H9 (cell line): Measurements from ENCODE around the gene POLR3B. TPM values are rescaled to one million over a fixed set of nuclear protein-coding genes. Genes with fewer than 3 reads are reported as not detected.

Experiments used
- DNase-seq: peaks from one replicate; pipeline ENCODE4 v3.0.0-alpha.2; 2017
- H2AFZ ChIP-seq: one replicate; pipeline ENCODE4 v1.6.1; 2013; ENCODE audit warnings: mild to moderate bottlenecking, low read length, control low read depth, moderate library complexity
- H2AK5ac ChIP-seq: 2 replicates; pipeline ENCODE4 v1.6.1; 2013; ENCODE audit warnings: low read length, control low read depth, mixed read lengths; ENCODE audit not compliant: insufficient read length
- H2BK120ac ChIP-seq: one replicate; pipeline ENCODE4 v1.6.1; 2013; ENCODE audit warnings: low read depth, mild to moderate bottlenecking, low read length, control low read depth, inconsistent platforms; ENCODE audit not compliant: poor library complexity, severe bottlenecking
- H2BK12ac ChIP-seq: 2 replicates; pipeline ENCODE4 v1.6.1; 2013; ENCODE audit warnings: low read length, control low read depth, mixed read lengths, low read depth; ENCODE audit not compliant: insufficient read length
- H2BK15ac ChIP-seq: 2 replicates; pipeline ENCODE4 v1.6.1; 2013; ENCODE audit warnings: low read depth, low read length, control low read depth
- H2BK20ac ChIP-seq: one replicate; pipeline ENCODE4 v1.6.1; 2013; ENCODE audit warnings: low read depth, mild to moderate bottlenecking, low read length, control low read depth, inconsistent platforms; ENCODE audit not compliant: poor library complexity, severe bottlenecking
- H2BK5ac ChIP-seq: 2 replicates; pipeline ENCODE4 v1.6.1; 2013; ENCODE audit warnings: low read length, control low read depth, mixed read lengths; ENCODE audit not compliant: insufficient read length
- H3K14ac ChIP-seq: 2 replicates; pipeline ENCODE4 v1.6.1; 2013; ENCODE audit warnings: low read length, control low read depth; ENCODE audit not compliant: insufficient read depth
- H3K18ac ChIP-seq: 2 replicates; pipeline ENCODE4 v1.6.1; 2013; ENCODE audit warnings: low read depth, mild to moderate bottlenecking, mixed read lengths, low read length, control low read depth; ENCODE audit not compliant: insufficient read length
- H3K23ac ChIP-seq: 2 replicates; pipeline ENCODE4 v1.6.1; 2013; ENCODE audit warnings: low read length, control low read depth, mixed read lengths, low read depth; ENCODE audit not compliant: insufficient read length
- H3K23me2 ChIP-seq: 2 replicates; pipeline ENCODE4 v1.6.1; 2013; ENCODE audit warnings: low read depth, mild to moderate bottlenecking, mixed read lengths, low read length, control low read depth; ENCODE audit not compliant: insufficient read length, poor library complexity, severe bottlenecking
- H3K27ac ChIP-seq: 2 replicates; pipeline ENCODE4 v1.5.1; 2013; ENCODE audit warnings: low read length, control low read depth, mixed read lengths, low read depth; ENCODE audit not compliant: insufficient read length
- H3K27me3 ChIP-seq: 2 replicates; pipeline ENCODE4 v1.6.1; 2013; ENCODE audit warnings: low read length, control low read depth, inconsistent platforms; ENCODE audit not compliant: insufficient read depth
- H3K4ac ChIP-seq: 2 replicates; pipeline ENCODE4 v1.6.1; 2013; ENCODE audit warnings: low read depth, mild to moderate bottlenecking, control low read depth, inconsistent platforms, low read length, moderate library complexity
- H3K4me1 ChIP-seq: 2 replicates; pipeline ENCODE4 v1.6.1; 2013; ENCODE audit warnings: low read length, control low read depth, inconsistent platforms; ENCODE audit not compliant: insufficient read depth
- H3K4me2 ChIP-seq: 2 replicates; pipeline ENCODE4 v1.6.1; 2013; ENCODE audit warnings: low read length, control low read depth, mixed read lengths; ENCODE audit not compliant: insufficient read length, insufficient read depth
- H3K56ac ChIP-seq: 2 replicates; pipeline ENCODE4 v1.6.1; 2013; ENCODE audit warnings: low read depth, mild to moderate bottlenecking, mixed read lengths, low read length, control low read depth; ENCODE audit not compliant: insufficient read length
- H3K79me1 ChIP-seq: 2 replicates; pipeline ENCODE4 v1.6.1; 2013; ENCODE audit warnings: low read depth, mild to moderate bottlenecking, moderate library complexity, low read length, control low read depth, inconsistent platforms; ENCODE audit not compliant: insufficient read depth, poor library complexity, severe bottlenecking
- H3K79me2 ChIP-seq: 2 replicates; pipeline ENCODE4 v1.6.1; 2013; ENCODE audit warnings: low read length, control low read depth, inconsistent platforms; ENCODE audit not compliant: insufficient read depth
- H3K9ac ChIP-seq: 2 replicates; pipeline ENCODE4 v1.6.1; 2013; ENCODE audit warnings: low read length, control low read depth, mixed read lengths; ENCODE audit not compliant: insufficient read length; ENCODE audit errors: extremely low read depth
- H3K9me3 ChIP-seq: one replicate; pipeline ENCODE4 v1.6.1; 2013; ENCODE audit warnings: low read depth, low read length, inconsistent platforms; ENCODE audit not compliant: control insufficient read depth
- H3T11ph ChIP-seq: one replicate; pipeline ENCODE4 v1.6.1; 2013; ENCODE audit warnings: mild to moderate bottlenecking, low read length, control low read depth, inconsistent platforms
- H4K20me1 ChIP-seq: one replicate; pipeline ENCODE4 v1.6.1; 2013; ENCODE audit not compliant: control insufficient read depth, insufficient read length, insufficient read depth
- H4K5ac ChIP-seq: 2 replicates; pipeline ENCODE4 v1.6.1; 2013; ENCODE audit warnings: low read depth, mild to moderate bottlenecking, mixed read lengths, low read length, control low read depth; ENCODE audit not compliant: insufficient read length
- H4K8ac ChIP-seq: replicated peaks from 2 replicates; pipeline ENCODE4 v1.6.1; 2013; ENCODE audit warnings: low read length, control low read depth, mixed read lengths, low read depth; ENCODE audit not compliant: insufficient read length
- H4K91ac ChIP-seq: 2 replicates; pipeline ENCODE4 v1.6.1; 2013; ENCODE audit warnings: low read depth, mild to moderate bottlenecking, moderate library complexity, mixed read lengths, low read length, control low read depth; ENCODE audit not compliant: insufficient read length
- H3K27ac Mint-ChIP-seq, 3 experiments: 2 replicates in 2 of 3; 3 replicates in 1 of 3; pipeline ENCODE4 v1.8.0; 2020 to 2021; ENCODE audit warnings: mixed read lengths in 3 of 3, mild to moderate bottlenecking in 1 of 3, moderate library complexity in 1 of 3
- H3K27me3 Mint-ChIP-seq: 2 replicates; pipeline ENCODE4 v1.8.0; 2021; ENCODE audit warnings: low read depth, mild to moderate bottlenecking, moderate library complexity, mixed read lengths
- H3K36me3 Mint-ChIP-seq, 3 experiments: 2 replicates in 2 of 3; 3 replicates in 1 of 3; pipeline ENCODE4 v1.8.0; 2020 to 2021; ENCODE audit warnings: low read depth in 3 of 3, mixed read lengths in 3 of 3; ENCODE audit not compliant: insufficient read depth in 1 of 3
- H3K4me1 Mint-ChIP-seq, 2 experiments: 2 replicates each; pipeline ENCODE4 v1.8.0; 2020; ENCODE audit warnings: mixed read lengths in 2 of 2
- H3K4me3 Mint-ChIP-seq, 2 experiments: 2 replicates in 1 of 2; 3 replicates in 1 of 2; pipeline ENCODE4 v1.8.0; 2020 to 2021; ENCODE audit warnings: mild to moderate bottlenecking in 2 of 2, mixed read lengths in 2 of 2, moderate library complexity in 1 of 2
- H3K9me3 Mint-ChIP-seq, 2 experiments: 2 replicates in 1 of 2; 3 replicates in 1 of 2; pipeline ENCODE4 v1.8.0; 2020; ENCODE audit warnings: mild to moderate bottlenecking in 2 of 2, mixed read lengths in 2 of 2, moderate library complexity in 1 of 2
- CTCF ChIP-seq: fragments of 200-600 bp; sonication (generic); conservative IDR thresholded peaks from 3 replicates; pipeline ENCODE4 v1.8.0; 2021; ENCODE audit warnings: antibody characterized with exemption, mild to moderate bottlenecking
- WGBS: extraction: QIAGEN DNeasy Blood & Tissue Kit; methylation state at CpG from one replicate; pipeline ENCODE4 v1.1.7; 2013; ENCODE audit warnings: missing lambda C conversion rate, low lambda C conversion rate, mixed read lengths; ENCODE audit not compliant: insufficient read length; ENCODE audit errors: extremely low coverage; 5-methylcytosine and 5-hydroxymethylcytosine counted together
- total RNA-seq: library from RNA; stranded (reverse); gene quantifications from 2 replicates; pipeline ENCODE4 v1.2.1, GENCODE V29; 2021

Gene POLR3B
- total RNA-seq, 1 experiment from 2014 or later, result 13.4 TPM

DNA sequence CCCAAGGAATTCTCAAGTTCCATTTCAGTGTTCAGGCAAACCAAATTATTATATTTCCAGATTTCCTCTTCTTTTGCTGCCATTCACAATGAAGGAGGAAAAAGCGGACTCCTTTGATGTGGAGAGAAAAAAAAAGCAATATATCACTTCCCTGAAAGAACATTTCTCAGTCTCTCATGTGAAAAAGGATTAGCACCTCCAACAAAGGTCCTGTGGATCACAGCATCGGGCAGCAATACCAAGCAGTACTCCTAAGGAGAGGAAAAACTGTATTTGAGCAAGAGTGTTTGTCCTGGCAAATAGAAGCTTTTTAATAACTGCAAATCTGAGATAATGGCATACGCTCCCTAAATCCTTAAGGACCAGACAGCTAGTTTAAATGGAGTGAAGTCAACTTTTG lies 131.3 kb downstream of the POLR3B start:
- no peak overlapping the region for H3K56ac ChIP-seq
- no peak overlapping the region for H3K4me2 ChIP-seq
- no peak overlapping the region for H2AK5ac ChIP-seq
- H3K9me3 ChIP-seq, result no peaks in the 10 kb centered on the region
- no peak overlapping the region for H3K18ac ChIP-seq
- no peaks in the 10 kb centered on the region for H3K79me2 ChIP-seq
- H3K27ac Mint-ChIP-seq, result no peak overlapping the region
- no peak overlapping the region for H3K4ac ChIP-seq
- H3K27ac ChIP-seq, result no peak overlapping the region
- no peaks in the 10 kb centered on the region for H3K9me3 Mint-ChIP-seq
- H3K9ac ChIP-seq, result no peak overlapping the region
- peaks cover 24 to 28% of the 10 kb centered on the region in 2 experiments for H3K4me1 Mint-ChIP-seq
- no peak overlapping the region for H2BK20ac ChIP-seq
- no peaks in the 10 kb centered on the region for H3K79me1 ChIP-seq
- H4K5ac ChIP-seq, result no peak overlapping the region
- TF ChIP-seq CTCF, result no peak
- no peak overlapping the region for H3K4me3 Mint-ChIP-seq
- H4K20me1 ChIP-seq, result no peaks in the 10 kb centered on the region
- H2BK12ac ChIP-seq, result no peak overlapping the region
- WGBS, result no CpG with 5 or more reads among the region's 3 CpGs
- no peak for DNase-seq
- no peaks in the 10 kb centered on the region for H3K23me2 ChIP-seq
- H2BK15ac ChIP-seq, result no peak overlapping the region
- no peaks in the 10 kb centered on the region for H3K4me1 ChIP-seq
- no peak overlapping the region for H3T11ph ChIP-seq
- no peak overlapping the region for H3K14ac ChIP-seq
- no peak overlapping the region for H2BK5ac ChIP-seq
- no peak overlapping the region for H2BK120ac ChIP-seq
- H2AFZ ChIP-seq, result no peak overlapping the region
- no peak overlapping the region for H4K91ac ChIP-seq
- no peaks in the 10 kb centered on the region for H3K27me3 Mint-ChIP-seq
- no peaks in the 10 kb centered on the region for H3K27me3 ChIP-seq
- H4K8ac ChIP-seq, result no peak overlapping the region
- H3K36me3 Mint-ChIP-seq, result no peaks in the 10 kb centered on the region
- H3K23ac ChIP-seq, result no peak overlapping the region
